GM03348 (cell line): ENCODE data around the gene ITGAL.

Experiments used
- DNase-seq: peaks from one replicate; pipeline ENCODE4 v3.0.0; 2012; ENCODE audit warnings: low spot score

The ITGAL gene

GRCh38 chr16:30567160-30567990 lies 94.8 kb downstream of the ITGAL start:
- no peak for DNase-seq

- DNase-seq, result no peak
Measured at GRCh38 chr16:30567991-30568638, 95.6 kb downstream of the ITGAL start.

GRCh38 chr16:30569281-30569680 lies 96.7 kb downstream of the ITGAL start:
- DNase-seq, result no peak

GRCh38 chr16:30569746-30570635 lies 97.4 kb downstream of the ITGAL start:
- no peak for DNase-seq

- peak; percentile 49 for DNase-seq
Measured at GRCh38 chr16:30570636-30571444, 98.3 kb downstream of the ITGAL start.

GRCh38 chr16:30571445-30572322 lies 99.1 kb downstream of the ITGAL start, which contains the start of gene ZNF688:
TSS of gene ZNF688 (minus strand) at chr16:30571714. CDS start at chr16:30571629, 85 bp downstream.
- DNase-seq, result peak; percentile 96
